GM12865 (cell line): ENCODE results near the gene ADCY5.

ENCODE experiments used
- DNase-seq: peaks from one replicate; pipeline ENCODE4 v3.0.0; 2010; ENCODE audit warnings: low read depth
- H3K4me3 ChIP-seq: 2 replicates; pipeline ENCODE4 v1.5.1; 2011; ENCODE audit warnings: mild to moderate bottlenecking, low read depth, low read length, control low read depth
- TF ChIP-seq, protein P1 (sequence below): IDR thresholded peaks from 2 replicates; pipeline ENCODE4 v1.5.1; 2011; ENCODE audit warnings: low read length, control low read depth, low read depth, inconsistent platforms; ENCODE audit not compliant: insufficient read depth; ENCODE audit errors: missing control alignments

ADCY5 gene

DNA sequence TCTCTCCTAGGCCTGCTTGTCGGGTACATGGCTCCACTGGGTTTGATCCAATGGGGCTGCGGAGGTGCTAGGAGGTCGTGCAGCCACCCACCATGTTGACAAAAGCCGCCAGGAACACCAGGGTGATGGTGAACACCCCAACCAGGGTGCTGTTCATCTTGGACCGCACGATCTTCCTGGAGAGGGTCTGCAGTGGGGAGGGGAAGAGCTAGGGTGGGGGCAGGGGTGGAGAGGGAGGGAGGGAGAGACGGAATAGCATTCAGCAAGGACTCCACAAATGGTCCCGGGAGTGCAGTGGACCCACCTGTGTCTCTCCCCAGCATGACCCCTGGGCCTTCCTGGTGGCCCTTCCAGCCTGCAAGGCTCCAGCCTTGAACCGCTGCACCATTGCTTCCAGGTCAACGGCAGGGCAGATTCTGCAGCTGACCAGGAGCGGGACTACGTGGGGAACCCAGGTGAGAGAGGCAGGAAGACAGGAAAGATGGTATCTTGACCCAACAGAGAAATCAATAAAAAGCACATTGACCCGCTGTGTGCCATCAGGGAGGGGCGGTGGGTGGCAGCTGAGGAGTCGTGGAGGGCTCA, 144.8 kb downstream of the ADCY5 start:
- TF ChIP-seq, protein P1, sequence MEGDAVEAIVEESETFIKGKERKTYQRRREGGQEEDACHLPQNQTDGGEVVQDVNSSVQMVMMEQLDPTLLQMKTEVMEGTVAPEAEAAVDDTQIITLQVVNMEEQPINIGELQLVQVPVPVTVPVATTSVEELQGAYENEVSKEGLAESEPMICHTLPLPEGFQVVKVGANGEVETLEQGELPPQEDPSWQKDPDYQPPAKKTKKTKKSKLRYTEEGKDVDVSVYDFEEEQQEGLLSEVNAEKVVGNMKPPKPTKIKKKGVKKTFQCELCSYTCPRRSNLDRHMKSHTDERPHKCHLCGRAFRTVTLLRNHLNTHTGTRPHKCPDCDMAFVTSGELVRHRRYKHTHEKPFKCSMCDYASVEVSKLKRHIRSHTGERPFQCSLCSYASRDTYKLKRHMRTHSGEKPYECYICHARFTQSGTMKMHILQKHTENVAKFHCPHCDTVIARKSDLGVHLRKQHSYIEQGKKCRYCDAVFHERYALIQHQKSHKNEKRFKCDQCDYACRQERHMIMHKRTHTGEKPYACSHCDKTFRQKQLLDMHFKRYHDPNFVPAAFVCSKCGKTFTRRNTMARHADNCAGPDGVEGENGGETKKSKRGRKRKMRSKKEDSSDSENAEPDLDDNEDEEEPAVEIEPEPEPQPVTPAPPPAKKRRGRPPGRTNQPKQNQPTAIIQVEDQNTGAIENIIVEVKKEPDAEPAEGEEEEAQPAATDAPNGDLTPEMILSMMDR, result no peak
- DNase-seq, result no peak
- H3K4me3 ChIP-seq, result no peak overlapping the region

DNA sequence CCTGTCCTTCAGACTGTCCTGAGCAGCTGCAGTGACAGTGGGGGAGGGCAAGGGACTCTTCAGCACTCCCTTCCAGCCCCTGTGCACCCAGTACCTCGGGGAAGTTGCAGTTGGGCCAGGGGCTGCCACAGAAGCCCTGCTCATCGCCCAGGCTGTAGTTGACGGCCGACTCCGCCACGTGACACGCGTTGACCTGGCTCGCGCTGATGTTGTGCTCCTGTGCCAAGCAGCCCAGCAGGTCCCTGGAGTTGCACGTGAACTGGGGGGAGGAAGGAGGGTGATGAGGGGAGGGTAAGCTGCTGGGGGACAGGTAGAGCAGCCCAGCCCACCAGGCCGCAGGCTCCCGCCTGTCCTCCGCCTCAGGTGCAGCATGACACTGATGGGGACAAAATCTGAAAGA, 145.9 kb downstream of the ADCY5 start:
- TF ChIP-seq, protein P1, result no peak
- DNase-seq, result no peak
- H3K4me3 ChIP-seq, result no peak overlapping the region

DNA sequence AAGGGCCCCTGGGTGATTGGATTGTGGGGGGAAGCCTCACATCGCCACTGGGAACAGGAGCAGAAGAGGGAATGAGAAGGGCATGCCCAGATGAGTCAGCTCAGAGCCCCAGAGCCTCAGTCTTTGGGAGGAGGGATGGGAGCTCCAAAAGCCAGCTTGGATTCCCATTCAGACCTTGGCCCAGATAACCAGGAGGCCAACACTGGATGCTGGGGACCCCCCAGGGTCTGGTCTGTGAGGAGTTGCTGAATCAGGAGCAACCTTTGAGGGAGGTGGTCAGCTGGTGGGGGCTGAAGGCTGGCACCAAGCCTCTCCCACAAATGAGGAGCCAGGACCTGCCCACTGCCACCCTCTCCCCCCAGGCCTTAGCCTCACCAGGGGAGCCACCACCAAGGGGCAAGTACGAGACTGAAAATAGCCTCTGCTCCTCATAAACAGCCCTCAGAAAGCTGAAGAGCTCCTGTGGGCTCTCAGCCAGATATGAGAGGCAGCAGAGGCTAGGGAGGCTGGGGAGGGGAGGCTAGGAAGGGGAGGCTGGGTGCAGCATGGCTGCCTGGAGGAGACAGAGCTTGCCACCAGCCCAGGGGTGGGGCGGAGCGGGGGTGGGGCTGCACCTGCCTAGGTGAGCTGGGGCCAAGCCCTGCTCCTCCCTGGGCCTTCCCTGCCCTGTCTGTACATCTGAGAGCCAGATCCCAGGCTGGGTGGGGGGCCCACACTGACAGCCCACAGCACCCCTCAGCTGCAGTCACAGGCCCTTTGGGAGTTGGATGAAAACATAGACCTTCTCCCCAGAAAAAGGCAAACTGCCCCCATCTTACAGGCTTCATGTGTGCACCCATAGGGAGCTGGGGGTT, 147.3 kb downstream of the ADCY5 start:
- no peak for DNase-seq
- H3K4me3 ChIP-seq, result no peak overlapping the region
- TF ChIP-seq, protein P1, result no peak

DNA sequence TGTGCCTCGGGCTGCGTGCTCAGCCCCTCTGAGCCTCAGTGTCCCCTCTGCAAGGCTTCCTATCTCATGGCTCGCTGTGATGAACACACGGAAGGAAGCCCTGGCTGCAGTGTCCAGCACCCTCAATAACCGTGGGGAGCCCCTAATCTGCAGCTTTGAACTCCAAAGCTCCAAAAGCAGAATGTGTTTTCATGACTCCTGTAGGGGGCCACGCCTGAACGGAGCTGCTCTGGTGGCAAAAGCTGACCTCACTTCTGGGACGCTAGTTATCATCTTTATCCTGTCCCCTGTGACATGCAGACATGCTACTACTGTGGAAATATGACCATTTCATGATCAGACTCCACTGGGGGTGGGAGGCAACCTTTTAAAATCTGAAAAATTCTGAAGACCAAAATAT, 148.3 kb downstream of the ADCY5 start:
- TF ChIP-seq, protein P1, result no peak
- no peak for DNase-seq
- no peak overlapping the region for H3K4me3 ChIP-seq

DNA sequence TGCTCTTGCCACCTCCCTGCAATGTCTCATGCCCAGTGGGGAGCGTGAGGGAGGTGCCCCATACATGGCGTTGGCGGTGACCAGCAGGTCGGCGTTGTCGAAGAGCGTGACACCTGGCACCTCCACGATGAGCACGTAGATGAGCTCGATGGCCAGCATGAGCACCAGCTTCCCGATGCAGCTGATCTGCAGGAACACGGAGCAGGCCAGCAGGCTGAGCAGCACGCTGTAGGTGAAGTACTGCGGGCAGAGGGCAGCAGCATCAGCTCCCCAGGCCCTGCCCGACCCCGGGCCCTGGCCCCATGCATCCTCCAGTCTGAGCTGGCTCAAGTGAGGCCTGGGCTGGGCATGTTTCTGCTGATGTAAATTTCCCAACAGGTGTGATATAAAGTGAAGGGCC, 148.8 kb downstream of the ADCY5 start:
- DNase-seq, result no peak
- no peak overlapping the region for H3K4me3 ChIP-seq
- TF ChIP-seq, protein P1, result no peak

DNA sequence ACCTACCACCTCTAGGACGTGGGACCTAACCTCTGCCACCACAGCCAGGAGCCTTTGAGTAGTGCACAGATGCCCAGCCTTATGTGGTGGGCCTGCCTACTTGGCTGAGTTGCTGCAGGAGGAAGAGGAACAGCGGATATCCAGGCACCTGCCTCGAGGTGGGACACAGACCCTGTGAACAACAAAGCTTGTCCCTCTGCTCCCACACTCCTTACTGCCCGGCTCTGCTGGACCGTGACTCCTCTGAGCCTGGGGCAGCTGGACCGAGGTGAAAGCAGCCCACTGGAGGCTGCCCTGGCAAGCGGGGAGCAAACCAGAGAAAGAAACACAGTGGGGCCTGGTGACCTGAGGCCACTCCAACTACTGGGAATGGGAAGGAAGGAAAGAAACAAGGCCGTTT, 149.3 kb downstream of the ADCY5 start:
- TF ChIP-seq, protein P1, result no peak
- H3K4me3 ChIP-seq, result no peak overlapping the region
- DNase-seq, result no peak

DNA sequence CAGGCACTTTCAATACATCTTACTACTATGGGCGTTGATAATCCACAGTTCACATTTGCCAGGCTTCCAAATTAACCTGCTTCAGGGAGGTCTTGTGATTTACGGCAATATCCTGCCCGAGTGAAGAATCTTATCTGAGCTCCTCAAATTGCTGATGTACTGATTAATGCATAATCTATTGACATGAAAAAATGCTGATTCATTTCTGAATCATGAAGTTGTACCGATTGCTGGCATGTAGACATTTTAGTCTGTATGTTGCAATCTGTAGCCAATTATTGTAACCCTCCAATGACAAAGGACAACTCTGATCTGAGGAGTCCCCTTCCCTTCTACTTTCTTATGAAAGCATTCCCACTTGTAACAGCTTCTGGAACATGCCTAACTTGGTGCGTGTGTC, 150.0 kb downstream of the ADCY5 start:
- TF ChIP-seq, protein P1, result no peak
- no peak for DNase-seq
- H3K4me3 ChIP-seq, result no peak overlapping the region
